B cell (primary cell): ENCODE data around the gene MORN1.

Source experiments
- EZH2 ChIP-seq: IDR thresholded peaks from 2 replicates; pipeline ENCODE4 v1.6.1; 2012; ENCODE audit warnings: borderline replicate concordance, low read depth, mild to moderate bottlenecking, moderate library complexity, low read length; ENCODE audit not compliant: insufficient read depth, poor library complexity, severe bottlenecking
- TF ChIP-seq, protein P1 (sequence below): fragments of 200-600 bp; IDR thresholded peaks from one replicate; pipeline ENCODE4 v1.8.0; 2022; ENCODE audit warnings: antibody characterized with exemption, mild to moderate bottlenecking

DNA sequence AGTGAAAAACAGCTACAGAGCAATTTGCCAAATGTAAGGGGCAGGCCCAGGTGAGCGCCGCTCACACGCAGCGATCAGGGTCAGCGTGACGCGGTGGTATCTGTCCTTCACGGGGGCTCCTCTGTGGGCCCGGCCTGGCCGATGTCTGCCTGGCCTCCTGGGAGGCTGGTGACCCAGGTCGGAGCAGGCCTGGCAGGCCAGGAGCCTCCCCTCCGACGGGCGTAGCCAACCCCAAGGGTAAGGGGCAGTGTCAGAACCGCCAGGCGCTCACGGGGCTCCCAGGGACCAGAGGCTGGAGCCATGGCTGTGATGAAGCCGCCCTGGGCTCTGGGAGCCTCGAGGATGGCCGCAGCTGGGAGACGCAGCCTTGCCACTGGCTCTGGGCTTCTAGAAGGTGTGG is 72.1 kb downstream of the MORN1 start:
- TF ChIP-seq, protein P1, sequence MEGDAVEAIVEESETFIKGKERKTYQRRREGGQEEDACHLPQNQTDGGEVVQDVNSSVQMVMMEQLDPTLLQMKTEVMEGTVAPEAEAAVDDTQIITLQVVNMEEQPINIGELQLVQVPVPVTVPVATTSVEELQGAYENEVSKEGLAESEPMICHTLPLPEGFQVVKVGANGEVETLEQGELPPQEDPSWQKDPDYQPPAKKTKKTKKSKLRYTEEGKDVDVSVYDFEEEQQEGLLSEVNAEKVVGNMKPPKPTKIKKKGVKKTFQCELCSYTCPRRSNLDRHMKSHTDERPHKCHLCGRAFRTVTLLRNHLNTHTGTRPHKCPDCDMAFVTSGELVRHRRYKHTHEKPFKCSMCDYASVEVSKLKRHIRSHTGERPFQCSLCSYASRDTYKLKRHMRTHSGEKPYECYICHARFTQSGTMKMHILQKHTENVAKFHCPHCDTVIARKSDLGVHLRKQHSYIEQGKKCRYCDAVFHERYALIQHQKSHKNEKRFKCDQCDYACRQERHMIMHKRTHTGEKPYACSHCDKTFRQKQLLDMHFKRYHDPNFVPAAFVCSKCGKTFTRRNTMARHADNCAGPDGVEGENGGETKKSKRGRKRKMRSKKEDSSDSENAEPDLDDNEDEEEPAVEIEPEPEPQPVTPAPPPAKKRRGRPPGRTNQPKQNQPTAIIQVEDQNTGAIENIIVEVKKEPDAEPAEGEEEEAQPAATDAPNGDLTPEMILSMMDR, result no peak
- TF ChIP-seq EZH2, result no peak
